HCT116 (cell line): ENCODE results near the gene CHD2.

Source experiments
- ATF3 ChIP-seq: IDR thresholded peaks from 2 replicates; pipeline ENCODE4 v1.6.1; 2012
- EZH2 ChIP-seq: fragments of 200-600 bp; sonication (generic); IDR thresholded peaks from 2 replicates; pipeline ENCODE4 v1.6.1; 2017; ENCODE audit warnings: antibody characterized with exemption, mixed run types
- MAX ChIP-seq: IDR thresholded peaks from 2 replicates; pipeline ENCODE4 v1.6.1; 2012
- RAD21 ChIP-seq: IDR thresholded peaks from 2 replicates; pipeline ENCODE4 v1.6.1; 2012; ENCODE audit warnings: low read depth, mild to moderate bottlenecking
- YY1 ChIP-seq: IDR thresholded peaks from 2 replicates; pipeline ENCODE4 v1.6.1; 2011; ENCODE audit warnings: low read length, low read depth, moderate library complexity, mild to moderate bottlenecking; ENCODE audit not compliant: insufficient replicate concordance; ENCODE audit errors: extremely low read depth
- ZNF274 ChIP-seq: fragments of 200-500 bp; sonication (Bioruptor generic); IDR thresholded peaks from 2 replicates; pipeline ENCODE4 v1.6.1; 2014; ENCODE audit warnings: mild to moderate bottlenecking, low read depth, low read length, inconsistent platforms

- no peak for TF ChIP-seq RAD21
- TF ChIP-seq EZH2: no peak
- TF ChIP-seq YY1: no peak
- TF ChIP-seq ATF3: no peak
- no peak for TF ChIP-seq MAX
- no peak for TF ChIP-seq ZNF274
These were observed 74.2 kb downstream of the CHD2 start for GRCh38 chr15:92974183-92974915.
